IMR-90 (cell line): Measurements from ENCODE around the gene SPATA21. TPM values are rescaled to one million over a fixed set of nuclear protein-coding genes. Genes with fewer than 3 reads are reported as not detected.
"Not testable (repeated sequence)": the region's sequence is repeated elsewhere in the genome, so short reads cannot be mapped to it uniquely, and the experiment has no call there.

ENCODE experiments used
- ATAC-seq: fragments of 200-7000 bp; cut with Tn5 transposase; 2 replicates; pipeline ENCODE4 v1.9.1; 2020; ENCODE audit warnings: low read depth, mild to moderate bottlenecking, moderate library complexity
- BruUV-seq: library from RNA; stranded (reverse); fragments of 400-500 nt; replicated peaks from 2 replicates; lab custom pipeline; 2021; lab: Mats Ljungman, UMichigan
- CTCF ChIA-PET: fragments of 300-600 bp; formaldehyde crosslinking; extraction: SDS; loops from one replicate; lab custom pipeline; 2021; ENCODE audit warnings: antibody characterized with exemption; lab: Yijun Ruan, JAX
- POLR2A ChIA-PET: fragments of 300-600 bp; sonication (Branson Sonifier 250); formaldehyde crosslinking; loops from one replicate; lab custom pipeline; 2022; ENCODE audit warnings: antibody characterized with exemption; ENCODE audit not compliant: unreplicated experiment; lab: Charles Lee
- DNase-seq: peaks from one replicate; pipeline ENCODE4 v3.0.0; 2013
- H2AFZ ChIP-seq: replicated peaks from 2 replicates; pipeline ENCODE3; 2013; ENCODE audit warnings: low read length, mild to moderate bottlenecking; ENCODE audit not compliant: poor library complexity
- H2AK5ac ChIP-seq: 2 replicates; pipeline ENCODE4 v1.6.1; 2013; ENCODE audit warnings: low read depth, low read length, inconsistent platforms
- H2AK9ac ChIP-seq: replicated peaks from 2 replicates; pipeline ENCODE3; 2013; ENCODE audit warnings: mild to moderate bottlenecking, low read depth, low read length, moderate library complexity; ENCODE audit not compliant: poor library complexity
- H2BK120ac ChIP-seq: 2 replicates; pipeline ENCODE4 v1.6.1; 2013; ENCODE audit warnings: low read depth, low read length, inconsistent platforms
- H2BK15ac ChIP-seq: 3 replicates; pipeline ENCODE4 v1.6.1; 2013; ENCODE audit warnings: low read depth, low read length, inconsistent platforms
- H2BK20ac ChIP-seq: 2 replicates; pipeline ENCODE4 v1.6.1; 2013; ENCODE audit warnings: low read depth, mild to moderate bottlenecking, inconsistent platforms, low read length, moderate library complexity
- H2BK5ac ChIP-seq: 2 replicates; pipeline ENCODE4 v1.6.1; 2013; ENCODE audit warnings: mild to moderate bottlenecking, low read depth, low read length, inconsistent platforms; ENCODE audit not compliant: poor library complexity, severe bottlenecking
- H3K14ac ChIP-seq: replicated peaks from 2 replicates; pipeline ENCODE4 v1.6.1; 2013; ENCODE audit warnings: low read depth, low read length, inconsistent platforms
- H3K18ac ChIP-seq: 2 replicates; pipeline ENCODE4 v1.6.1; 2013; ENCODE audit warnings: low read depth, low read length, control low read depth
- H3K23ac ChIP-seq: 2 replicates; pipeline ENCODE4 v1.6.1; 2013; ENCODE audit warnings: low read depth, low read length, inconsistent platforms
- H3K27ac ChIP-seq: 2 replicates; pipeline ENCODE4 v1.5.1; 2013; ENCODE audit warnings: mild to moderate bottlenecking, control low read depth, low read length; ENCODE audit not compliant: insufficient read depth
- H3K27me3 ChIP-seq: 2 replicates; pipeline ENCODE4 v1.6.1; 2013; ENCODE audit warnings: low read length; ENCODE audit not compliant: control insufficient read depth, insufficient read depth
- H3K36me3 ChIP-seq: 2 replicates; pipeline ENCODE4 v1.6.1; 2013; ENCODE audit warnings: low read length, mixed read lengths; ENCODE audit not compliant: control insufficient read depth, insufficient read depth
- H3K4ac ChIP-seq: 2 replicates; pipeline ENCODE4 v1.6.1; 2013; ENCODE audit warnings: low read depth, low read length, inconsistent platforms
- H3K4me1 ChIP-seq: 2 replicates; pipeline ENCODE4 v1.6.1; 2013; ENCODE audit warnings: low read length, mixed read lengths; ENCODE audit not compliant: control insufficient read depth, insufficient read depth
- H3K4me2 ChIP-seq: 2 replicates; pipeline ENCODE4 v1.6.1; 2013; ENCODE audit warnings: low read depth, mild to moderate bottlenecking, control low read depth, low read length, moderate library complexity
- H3K4me3 ChIP-seq: 2 replicates; pipeline ENCODE4 v1.5.1; 2013; ENCODE audit warnings: low read depth, mild to moderate bottlenecking, control low read depth, low read length, moderate library complexity; ENCODE audit not compliant: insufficient read depth
- H3K56ac ChIP-seq: 2 replicates; pipeline ENCODE4 v1.6.1; 2013; ENCODE audit warnings: low read length, inconsistent platforms; ENCODE audit not compliant: insufficient read depth; ENCODE audit errors: extremely low read depth
- H3K79me1 ChIP-seq, 2 experiments: 2 replicates each; pipeline ENCODE4 v1.6.1; 2013; ENCODE audit warnings: low read length in 2 of 2, inconsistent platforms in 1 of 2, low read depth in 1 of 2
- H3K9ac ChIP-seq: 2 replicates; pipeline ENCODE4 v1.6.1; 2013; ENCODE audit warnings: low read depth, low read length, control low read depth
- H3K9me1 ChIP-seq: 2 replicates; pipeline ENCODE4 v1.6.1; 2013; ENCODE audit warnings: low read length, inconsistent platforms; ENCODE audit not compliant: insufficient read depth
- H3K9me3 ChIP-seq: 2 replicates; pipeline ENCODE4 v1.6.1; 2013; ENCODE audit warnings: low read length; ENCODE audit not compliant: control insufficient read depth, insufficient read depth
- H4K20me1 ChIP-seq: 2 replicates; pipeline ENCODE4 v1.6.1; 2013; ENCODE audit warnings: low read length, inconsistent platforms; ENCODE audit not compliant: insufficient read depth
- H4K5ac ChIP-seq: 2 replicates; pipeline ENCODE4 v1.6.1; 2013; ENCODE audit warnings: mild to moderate bottlenecking, low read depth, low read length, control low read depth
- H4K8ac ChIP-seq, 2 experiments: 2 replicates each; pipeline ENCODE4 v1.6.1; 2013; ENCODE audit warnings: low read depth in 2 of 2, low read length in 2 of 2, control low read depth in 1 of 2, inconsistent platforms in 1 of 2
- H4K91ac ChIP-seq: 2 replicates; pipeline ENCODE4 v1.6.1; 2013; ENCODE audit warnings: low read depth, low read length, inconsistent platforms; ENCODE audit not compliant: insufficient read depth
- CTCF ChIP-seq: conservative IDR thresholded peaks from 2 replicates; pipeline ENCODE4 v1.5.1; 2012; ENCODE audit warnings: mild to moderate bottlenecking, low read depth, low read length, improper control_type of control experiment
- WGBS, 2 experiments: methylation state at CpG; one replicate each; pipeline versions ENCODE4 v1.1.5 to v1.1.7; 2013; ENCODE audit warnings: missing lambda C conversion rate in 2 of 2; ENCODE audit not compliant: insufficient read length in 1 of 2; ENCODE audit errors: extremely low coverage in 2 of 2; 5-methylcytosine and 5-hydroxymethylcytosine counted together
- dilution Hi-C: fragments of 300-500 bp; cut with HindIII; formaldehyde crosslinking; loops from one replicate; pipeline ENCODE4 v1.14.3; 2018; ENCODE audit warnings: low sequenced_read_pairs; ENCODE audit not compliant: unreplicated experiment
- in situ Hi-C: fragments of 300-500 bp; cut with MboI; formaldehyde crosslinking; loops from 3 replicates; pipeline ENCODE4 v1.14.3; 2019; ENCODE audit warnings: low sequenced_read_pairs, inconsistent platforms, mixed read lengths
- intact Hi-C: fragments of 100-400 bp; cut with micrococcal nuclease; formaldehyde crosslinking; loops from 2 replicates; pipeline ENCODE4 v1.10.0; 2022
- polyA plus RNA-seq, 3 experiments: library from polyadenylated mRNA; depleted of rRNA; stranded (reverse); fragments of >200 nt; gene quantifications; 2 replicates each; pipeline ENCODE4 v1.2.3, GENCODE V29; 2012; ENCODE audit warnings: low replicate concordance in 1 of 3
- total RNA-seq: library from RNA; depleted of rRNA; stranded (reverse); fragments of >200 nt; gene quantifications from 2 replicates; pipeline ENCODE4 v1.2.3, GENCODE V29; 2012

The SPATA21 gene
- total and polyA plus RNA-seq, 2 of the 4 experiments (the other 2 are of a cell fraction): not detected

GRCh38 chr1:16458831-16459230 lies 21.6 kb upstream of the SPATA21 start:
- no peak overlapping the region for H3K4me2 ChIP-seq
- no peak overlapping the region for H3K9ac ChIP-seq
- H3K79me1 ChIP-seq: peaks cover 25 to 30% of the 10 kb centered on the region in 2 experiments
- no peak overlapping the region for H4K91ac ChIP-seq
- H4K5ac ChIP-seq: no peak overlapping the region
- H3K18ac ChIP-seq: no peak overlapping the region
- peaks cover 8% of the 10 kb centered on the region; the same call in 1 of the 2 replicates for H3K9me1 ChIP-seq
- H3K4me3 ChIP-seq: no peak overlapping the region
- no peak for TF ChIP-seq CTCF
- no peak overlapping the region for H2BK5ac ChIP-seq
- no TSS peak for BruUV-seq
- no peak overlapping the region for H2BK15ac ChIP-seq
- no peak overlapping the region for H2AFZ ChIP-seq
- H3K27ac ChIP-seq: no peak overlapping the region
- H3K9me3 ChIP-seq: no peaks in the 10 kb centered on the region
- in situ Hi-C loops (no loop called here), intact Hi-C loops (no loop called here), dilution Hi-C loops (no loop called here)
- ChIA-PET CTCF (no interaction called here), POLR2A (no interaction called here)
- H3K27me3 ChIP-seq: no peaks in the 10 kb centered on the region
- no peak overlapping the region for H2BK20ac ChIP-seq
- H4K20me1 ChIP-seq: peaks cover 15% of the 10 kb centered on the region
- no peak for DNase-seq
- no peak overlapping the region for H2BK120ac ChIP-seq
- H2AK5ac ChIP-seq: no peak overlapping the region
- H4K8ac ChIP-seq: no peak overlapping the region
- no peak for ATAC-seq
- H3K14ac ChIP-seq: no peak overlapping the region
- H3K23ac ChIP-seq: no peak overlapping the region
- WGBS, 2 experiments: 82% methylated on average over 3 of the region's 6 CpGs; no CpG with 5 or more reads in 1 of the 2 experiments
- H3K4ac ChIP-seq: no peak overlapping the region
- peak overlapping the region; percentile 30 for H2AK9ac ChIP-seq
- no peaks in the 10 kb centered on the region for H3K4me1 ChIP-seq
- no peak overlapping the region for H3K56ac ChIP-seq
- peaks cover 58% of the 10 kb centered on the region for H3K36me3 ChIP-seq

- H3K4me1 ChIP-seq, dilution Hi-C loops, H4K5ac ChIP-seq, H2AK5ac ChIP-seq, H2BK20ac ChIP-seq, H3K4me3 ChIP-seq, H3K4me2 ChIP-seq, H3K27me3 ChIP-seq, in situ Hi-C loops, H3K9me1 ChIP-seq, ATAC-seq, POLR2A ChIA-PET, CTCF ChIA-PET, H3K27ac ChIP-seq, H2BK15ac ChIP-seq, BruUV-seq, H3K18ac ChIP-seq, DNase-seq, H3K9me3 ChIP-seq, H3K23ac ChIP-seq, H3K4ac ChIP-seq, H2BK5ac ChIP-seq, H2AFZ ChIP-seq, H2BK120ac ChIP-seq, H4K8ac ChIP-seq, H3K56ac ChIP-seq, H3K9ac ChIP-seq, H3K14ac ChIP-seq, H4K91ac ChIP-seq, H2AK9ac ChIP-seq: not testable (repeated sequence)
- 94% methylated on average over 7 of the region's 10 CpGs; no CpG with 5 or more reads in 1 of the 2 experiments for WGBS, 2 experiments
- Histone ChIP-seq H3K36me3 (peaks cover 62% of the 10 kb centered on the region), H4K20me1 (peaks cover 26% of the 10 kb centered on the region), H3K79me1 (peaks cover 25 to 38% of the 10 kb centered on the region in 2 experiments)
- intact Hi-C loops: loop anchor here (1.0 kb wide), 1 partner anchor 15 kb away; no protein-coding TSS in a partner anchor
Measured at GRCh38 chr1:16456151-16456550, 18.9 kb upstream of the SPATA21 start.
